ENCODE data around the gene PCYOX1L.

DNA sequence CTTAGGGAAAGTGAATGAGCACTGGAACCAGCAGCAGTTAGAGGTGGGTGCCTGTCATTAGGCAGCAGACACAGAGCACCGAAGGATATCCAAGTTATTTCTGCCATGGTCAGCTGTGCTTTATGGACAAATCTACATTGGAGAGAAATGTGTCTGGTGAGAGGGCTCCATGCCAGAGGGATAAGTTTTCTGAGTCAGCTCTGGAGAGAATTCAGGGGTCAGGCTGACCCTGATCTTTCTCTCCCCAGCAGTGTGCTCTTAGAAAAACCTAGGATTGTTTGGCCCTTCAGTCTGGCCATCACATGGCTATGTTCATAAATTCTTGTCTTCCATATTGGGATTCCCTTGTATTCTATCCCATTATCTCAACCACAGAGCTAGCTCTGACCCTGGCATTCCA is 30.1 kb downstream of the PCYOX1L start:
- no peak for TF ChIP-seq TOX (CRISPR knock-in tag; IDR thresholded peaks at IDR 0.05; ENCODE audit: borderline replicate concordance)
- TF ChIP-seq, protein P1, sequence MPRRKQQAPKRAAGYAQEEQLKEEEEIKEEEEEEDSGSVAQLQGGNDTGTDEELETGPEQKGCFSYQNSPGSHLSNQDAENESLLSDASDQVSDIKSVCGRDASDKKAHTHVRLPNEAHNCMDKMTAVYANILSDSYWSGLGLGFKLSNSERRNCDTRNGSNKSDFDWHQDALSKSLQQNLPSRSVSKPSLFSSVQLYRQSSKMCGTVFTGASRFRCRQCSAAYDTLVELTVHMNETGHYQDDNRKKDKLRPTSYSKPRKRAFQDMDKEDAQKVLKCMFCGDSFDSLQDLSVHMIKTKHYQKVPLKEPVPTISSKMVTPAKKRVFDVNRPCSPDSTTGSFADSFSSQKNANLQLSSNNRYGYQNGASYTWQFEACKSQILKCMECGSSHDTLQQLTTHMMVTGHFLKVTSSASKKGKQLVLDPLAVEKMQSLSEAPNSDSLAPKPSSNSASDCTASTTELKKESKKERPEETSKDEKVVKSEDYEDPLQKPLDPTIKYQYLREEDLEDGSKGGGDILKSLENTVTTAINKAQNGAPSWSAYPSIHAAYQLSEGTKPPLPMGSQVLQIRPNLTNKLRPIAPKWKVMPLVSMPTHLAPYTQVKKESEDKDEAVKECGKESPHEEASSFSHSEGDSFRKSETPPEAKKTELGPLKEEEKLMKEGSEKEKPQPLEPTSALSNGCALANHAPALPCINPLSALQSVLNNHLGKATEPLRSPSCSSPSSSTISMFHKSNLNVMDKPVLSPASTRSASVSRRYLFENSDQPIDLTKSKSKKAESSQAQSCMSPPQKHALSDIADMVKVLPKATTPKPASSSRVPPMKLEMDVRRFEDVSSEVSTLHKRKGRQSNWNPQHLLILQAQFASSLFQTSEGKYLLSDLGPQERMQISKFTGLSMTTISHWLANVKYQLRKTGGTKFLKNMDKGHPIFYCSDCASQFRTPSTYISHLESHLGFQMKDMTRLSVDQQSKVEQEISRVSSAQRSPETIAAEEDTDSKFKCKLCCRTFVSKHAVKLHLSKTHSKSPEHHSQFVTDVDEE (CRISPR knock-in tag; IDR thresholded peaks at IDR 0.05), result no peak
- TF ChIP-seq ZNF8 (CRISPR knock-in tag; IDR thresholded peaks at IDR 0.05), result no peak
- TF ChIP-seq PATZ1 (CRISPR knock-in tag; IDR thresholded peaks at IDR 0.05; ENCODE audit: borderline replicate concordance), result no peak
- TF ChIP-seq ISL1 (CRISPR knock-in tag; IDR thresholded peaks at IDR 0.05), result no peak
- no peak for TF ChIP-seq OSR1 (CRISPR knock-in tag; IDR thresholded peaks at IDR 0.05)
- no peak for TF ChIP-seq ZC3H10 (CRISPR knock-in tag; IDR thresholded peaks at IDR 0.05)

All from SK-N-SH treated with all-trans-retinoic acid at 6 μM for 48 hours (cell line).